Mammary epithelial cell (primary cell): ENCODE data around the gene GRIA3.

Experiments
- EZH2 ChIP-seq: IDR thresholded peaks from 2 replicates; pipeline ENCODE4 v1.6.1; 2012; ENCODE audit warnings: low read length, inconsistent platforms, borderline replicate concordance
- TF ChIP-seq, protein P1 (sequence below), 2 donors: IDR thresholded peaks in 1 of 2; conservative IDR thresholded peaks in 1 of 2; 2 replicates each; pipeline ENCODE4 v1.5.1; 2011 to 2012; ENCODE audit warnings: inconsistent platforms in 2 of 2, low read length in 2 of 2, mild to moderate bottlenecking in 2 of 2, control low read depth in 1 of 2, low read depth in 1 of 2; ENCODE audit not compliant: insufficient read depth in 1 of 2; ENCODE audit errors: extremely low read depth in 1 of 2

DNA sequence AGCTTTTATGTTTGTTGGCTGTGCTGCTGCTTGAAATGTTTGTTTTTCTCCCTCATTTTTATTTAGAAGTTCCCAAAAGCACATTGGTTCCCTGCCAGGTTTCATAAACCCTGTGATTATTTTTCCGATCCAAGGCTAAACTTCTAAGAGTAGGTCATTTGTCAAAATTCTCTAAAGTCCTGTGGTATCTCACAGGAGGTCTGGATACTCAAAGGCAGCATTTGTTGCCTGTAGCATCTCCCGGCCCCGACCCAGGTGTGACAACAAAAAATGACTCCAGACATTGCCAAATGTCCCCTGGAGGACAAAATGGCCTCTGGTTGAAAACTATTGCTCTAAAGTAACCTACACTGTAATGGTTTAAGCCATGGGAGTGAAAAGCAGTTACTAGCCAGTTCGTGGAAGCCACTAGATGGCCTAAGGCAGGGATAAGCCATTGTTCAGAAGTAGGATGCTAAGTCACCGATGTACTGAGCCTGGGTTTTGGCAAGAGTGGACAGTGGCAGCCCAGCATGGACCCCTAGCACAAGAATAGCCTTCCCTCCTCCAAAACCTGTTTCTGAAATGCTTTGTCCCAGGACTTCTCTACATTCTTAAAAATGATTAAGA lies 292.6 kb downstream of the GRIA3 start:
- TF ChIP-seq, protein P1, sequence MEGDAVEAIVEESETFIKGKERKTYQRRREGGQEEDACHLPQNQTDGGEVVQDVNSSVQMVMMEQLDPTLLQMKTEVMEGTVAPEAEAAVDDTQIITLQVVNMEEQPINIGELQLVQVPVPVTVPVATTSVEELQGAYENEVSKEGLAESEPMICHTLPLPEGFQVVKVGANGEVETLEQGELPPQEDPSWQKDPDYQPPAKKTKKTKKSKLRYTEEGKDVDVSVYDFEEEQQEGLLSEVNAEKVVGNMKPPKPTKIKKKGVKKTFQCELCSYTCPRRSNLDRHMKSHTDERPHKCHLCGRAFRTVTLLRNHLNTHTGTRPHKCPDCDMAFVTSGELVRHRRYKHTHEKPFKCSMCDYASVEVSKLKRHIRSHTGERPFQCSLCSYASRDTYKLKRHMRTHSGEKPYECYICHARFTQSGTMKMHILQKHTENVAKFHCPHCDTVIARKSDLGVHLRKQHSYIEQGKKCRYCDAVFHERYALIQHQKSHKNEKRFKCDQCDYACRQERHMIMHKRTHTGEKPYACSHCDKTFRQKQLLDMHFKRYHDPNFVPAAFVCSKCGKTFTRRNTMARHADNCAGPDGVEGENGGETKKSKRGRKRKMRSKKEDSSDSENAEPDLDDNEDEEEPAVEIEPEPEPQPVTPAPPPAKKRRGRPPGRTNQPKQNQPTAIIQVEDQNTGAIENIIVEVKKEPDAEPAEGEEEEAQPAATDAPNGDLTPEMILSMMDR (conservative IDR thresholded peaks at IDR 0.05 in 1 of 2, IDR thresholded peaks at IDR 0.05 in 1 of 2; ENCODE audit: extremely low read depth in 1 of 2, insufficient read depth in 1 of 2, low read depth in 1 of 2, low read length in 2 of 2), result no peak
- TF ChIP-seq EZH2, result no peak
